Neural progenitor cell (in vitro differentiated cells): ENCODE data around the gene GALNT17. TPM values are rescaled to one million over a fixed set of nuclear protein-coding genes. Genes with fewer than 3 reads are reported as not detected.

Experiments used
- DNase-seq: peaks from one replicate; pipeline ENCODE4 v3.0.0-alpha.2; 2016; ENCODE audit warnings: low spot score
- H2AFZ ChIP-seq: fragments of 200-600 bp; sonication (generic); replicated peaks from 2 replicates; pipeline ENCODE4 v1.6.1; 2016; ENCODE audit warnings: antibody characterized with exemption
- H3F3A ChIP-seq: fragments of 200-600 bp; sonication (generic); 2 replicates; pipeline ENCODE4 v1.6.1; 2016; ENCODE audit warnings: antibody characterized with exemption, low read depth
- H3K27ac ChIP-seq: fragments of 200-600 bp; sonication (generic); 2 replicates; pipeline ENCODE4 v1.5.1; 2016; ENCODE audit warnings: mild to moderate bottlenecking
- H3K27me3 ChIP-seq: fragments of 200-600 bp; sonication (generic); 2 replicates; pipeline ENCODE4 v1.6.1; 2016; ENCODE audit warnings: mild to moderate bottlenecking, moderate library complexity
- H3K36me3 ChIP-seq: fragments of 200-600 bp; sonication (generic); 2 replicates; pipeline ENCODE4 v1.5.1; 2016
- H3K4me1 ChIP-seq: fragments of 200-600 bp; sonication (generic); 2 replicates; pipeline ENCODE4 v1.6.1; 2016; ENCODE audit warnings: mixed run types
- H3K4me2 ChIP-seq: fragments of 200-600 bp; sonication (generic); 2 replicates; pipeline ENCODE4 v1.6.1; 2016
- H3K4me3 ChIP-seq: fragments of 200-600 bp; sonication (generic); 2 replicates; pipeline ENCODE4 v1.5.1; 2016
- H3K79me2 ChIP-seq: fragments of 200-600 bp; sonication (generic); 2 replicates; pipeline ENCODE4 v1.6.1; 2016; ENCODE audit warnings: low read depth
- H3K9ac ChIP-seq: fragments of 200-600 bp; sonication (generic); 2 replicates; pipeline ENCODE4 v1.6.1; 2016
- H3K9me3 ChIP-seq: fragments of 200-600 bp; sonication (generic); 2 replicates; pipeline ENCODE4 v1.5.1; 2016; ENCODE audit warnings: low read depth
- H4K20me1 ChIP-seq: fragments of 200-600 bp; sonication (generic); 2 replicates; pipeline ENCODE4 v1.6.1; 2016; ENCODE audit warnings: low read depth
- H3K27ac Mint-ChIP-seq: 3 replicates; pipeline ENCODE4 v1.8.0; 2021; ENCODE audit warnings: mixed read lengths
- H3K27me3 Mint-ChIP-seq: 2 replicates; pipeline ENCODE4 v1.8.0; 2022; ENCODE audit warnings: low read depth, mild to moderate bottlenecking, inconsistent platforms, moderate library complexity, mixed read lengths; ENCODE audit not compliant: insufficient read depth
- H3K36me3 Mint-ChIP-seq: 3 replicates; pipeline ENCODE4 v1.8.0; 2021; ENCODE audit warnings: mixed read lengths
- H3K4me1 Mint-ChIP-seq: 3 replicates; pipeline ENCODE4 v1.8.0; 2021; ENCODE audit warnings: mixed read lengths
- H3K4me3 Mint-ChIP-seq: 3 replicates; pipeline ENCODE4 v1.8.0; 2021; ENCODE audit warnings: mild to moderate bottlenecking, moderate library complexity, mixed read lengths
- H3K9me3 Mint-ChIP-seq: 3 replicates; pipeline ENCODE4 v1.8.0; 2020; ENCODE audit warnings: mixed read lengths
- EZH2 ChIP-seq: fragments of 200-600 bp; sonication (generic); IDR thresholded peaks from 2 replicates; pipeline ENCODE4 v1.6.1; 2017; ENCODE audit warnings: antibody characterized with exemption, mild to moderate bottlenecking, moderate library complexity
- EZH2phosphoT487 ChIP-seq: fragments of 200-600 bp; sonication (generic); IDR thresholded peaks from 2 replicates; pipeline ENCODE4 v1.6.1; 2017; ENCODE audit warnings: antibody characterized with exemption
- total RNA-seq: library from RNA; depleted of rRNA; stranded (reverse); fragments of >200 nt; gene quantifications from 2 replicates; pipeline ENCODE4 v1.2.3, GENCODE V29; 2015; ENCODE audit warnings: low replicate concordance
- TF ChIP-seq, protein P1 (sequence below): fragments of 200-600 bp; sonication (generic); IDR thresholded peaks from 2 replicates; pipeline ENCODE4 v1.5.1; 2017; ENCODE audit warnings: antibody characterized with exemption, mild to moderate bottlenecking

The GALNT17 gene
- total RNA-seq, 1 donor from 2014 or later = 17.1 TPM

DNA sequence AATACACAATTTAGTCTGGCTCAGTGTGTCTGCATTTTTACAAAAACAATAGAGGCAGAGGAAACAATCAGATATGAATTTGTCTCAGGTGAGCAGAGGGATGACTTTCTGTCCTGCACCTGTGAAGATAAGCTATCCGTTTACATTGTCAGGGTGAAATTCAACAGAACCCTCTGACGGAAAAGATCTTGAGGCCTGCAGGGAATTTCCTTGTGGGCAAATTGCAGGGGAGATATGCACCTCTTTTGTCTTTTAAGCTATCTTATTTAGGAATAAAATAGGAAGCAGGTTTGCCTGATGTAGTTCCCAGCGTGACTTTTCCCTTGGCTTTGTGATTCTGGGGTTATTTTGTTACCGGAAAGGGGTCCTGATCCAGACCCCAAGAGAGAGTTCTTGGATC lies 325.1 kb downstream of the GALNT17 start:
- peaks cover under 1% of the 10 kb centered on the region for H3K9me3 Mint-ChIP-seq
- H3K4me1 ChIP-seq = peaks cover 27% of the 10 kb centered on the region
- no peaks in the 10 kb centered on the region for H3K36me3 Mint-ChIP-seq
- no peak overlapping the region for H3K27ac ChIP-seq
- H3K9ac ChIP-seq = no peak overlapping the region
- no peak for DNase-seq
- H3K4me2 ChIP-seq = no peak overlapping the region
- no peaks in the 10 kb centered on the region for H3K79me2 ChIP-seq
- peaks cover 2% of the 10 kb centered on the region for H3K27me3 Mint-ChIP-seq
- no peaks in the 10 kb centered on the region for H3K9me3 ChIP-seq
- H4K20me1 ChIP-seq = peaks cover 5% of the 10 kb centered on the region
- H3K4me3 Mint-ChIP-seq = no peak overlapping the region
- no peak overlapping the region for H3K4me3 ChIP-seq
- no peak for TF ChIP-seq EZH2
- TF ChIP-seq EZH2phosphoT487 = no peak
- TF ChIP-seq, protein P1, sequence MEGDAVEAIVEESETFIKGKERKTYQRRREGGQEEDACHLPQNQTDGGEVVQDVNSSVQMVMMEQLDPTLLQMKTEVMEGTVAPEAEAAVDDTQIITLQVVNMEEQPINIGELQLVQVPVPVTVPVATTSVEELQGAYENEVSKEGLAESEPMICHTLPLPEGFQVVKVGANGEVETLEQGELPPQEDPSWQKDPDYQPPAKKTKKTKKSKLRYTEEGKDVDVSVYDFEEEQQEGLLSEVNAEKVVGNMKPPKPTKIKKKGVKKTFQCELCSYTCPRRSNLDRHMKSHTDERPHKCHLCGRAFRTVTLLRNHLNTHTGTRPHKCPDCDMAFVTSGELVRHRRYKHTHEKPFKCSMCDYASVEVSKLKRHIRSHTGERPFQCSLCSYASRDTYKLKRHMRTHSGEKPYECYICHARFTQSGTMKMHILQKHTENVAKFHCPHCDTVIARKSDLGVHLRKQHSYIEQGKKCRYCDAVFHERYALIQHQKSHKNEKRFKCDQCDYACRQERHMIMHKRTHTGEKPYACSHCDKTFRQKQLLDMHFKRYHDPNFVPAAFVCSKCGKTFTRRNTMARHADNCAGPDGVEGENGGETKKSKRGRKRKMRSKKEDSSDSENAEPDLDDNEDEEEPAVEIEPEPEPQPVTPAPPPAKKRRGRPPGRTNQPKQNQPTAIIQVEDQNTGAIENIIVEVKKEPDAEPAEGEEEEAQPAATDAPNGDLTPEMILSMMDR = no peak
- H3F3A ChIP-seq = peaks cover 4% of the 10 kb centered on the region
- peaks cover 22% of the 10 kb centered on the region for H3K4me1 Mint-ChIP-seq
- H3K27me3 ChIP-seq = no peaks in the 10 kb centered on the region
- no peaks in the 10 kb centered on the region for H3K36me3 ChIP-seq
- H2AFZ ChIP-seq = no peak overlapping the region
- no peak overlapping the region for H3K27ac Mint-ChIP-seq

DNA sequence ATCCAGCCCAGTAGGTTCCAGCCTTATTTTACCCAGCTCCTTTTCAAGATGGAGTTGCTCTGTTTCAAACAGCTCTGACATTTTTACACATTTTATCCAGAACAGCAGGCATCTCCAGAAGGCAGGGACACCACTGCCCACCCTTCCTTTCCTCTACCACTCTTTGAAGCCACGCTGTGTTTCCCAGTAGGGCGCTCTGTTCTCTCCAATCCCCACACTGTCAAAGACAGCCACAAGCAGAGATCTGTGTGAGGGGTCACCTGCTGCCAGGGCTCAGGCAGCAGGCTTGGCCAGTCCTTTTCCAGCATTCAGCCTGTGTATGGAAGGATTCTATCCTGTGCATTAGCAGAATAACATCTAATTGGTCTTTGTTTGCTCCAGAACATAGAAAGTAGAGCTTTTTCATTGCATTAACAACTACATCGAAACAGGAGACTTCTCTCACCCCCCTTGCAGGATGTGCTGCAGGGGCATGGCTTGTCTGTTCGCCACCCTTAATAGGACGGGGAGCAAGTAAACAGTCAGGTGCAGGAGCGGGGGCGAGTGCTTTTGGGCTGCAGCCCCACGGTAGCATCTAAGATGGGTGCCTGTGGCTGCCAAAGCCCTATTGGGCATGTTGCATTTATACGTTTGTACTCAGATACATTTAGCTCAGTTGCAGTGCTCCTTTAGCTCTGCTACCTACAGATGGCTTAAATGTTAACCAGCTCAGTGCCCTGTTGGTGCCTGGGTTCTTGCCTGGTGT lies 326.1 kb downstream of the GALNT17 start:
- H3K4me3 Mint-ChIP-seq = no peak overlapping the region
- peaks cover 30% of the 10 kb centered on the region for H3K4me1 ChIP-seq
- no peak overlapping the region for H2AFZ ChIP-seq
- H3K9ac ChIP-seq = no peak overlapping the region
- DNase-seq = peak; percentile 23
- H3K27ac Mint-ChIP-seq = no peak overlapping the region
- peaks cover 4% of the 10 kb centered on the region for H3F3A ChIP-seq
- H3K36me3 ChIP-seq = no peaks in the 10 kb centered on the region
- peaks cover 5% of the 10 kb centered on the region for H4K20me1 ChIP-seq
- no peaks in the 10 kb centered on the region for H3K9me3 ChIP-seq
- H3K27ac ChIP-seq = no peak overlapping the region
- peaks cover 24% of the 10 kb centered on the region for H3K4me1 Mint-ChIP-seq
- peak overlapping the region; percentile 35 for H3K4me2 ChIP-seq
- no peak overlapping the region for H3K4me3 ChIP-seq
- peaks cover 6% of the 10 kb centered on the region for H3K9me3 Mint-ChIP-seq
- H3K36me3 Mint-ChIP-seq = no peaks in the 10 kb centered on the region
- peaks cover 2% of the 10 kb centered on the region for H3K27me3 Mint-ChIP-seq
- no peaks in the 10 kb centered on the region for H3K27me3 ChIP-seq
- TF ChIP-seq EZH2phosphoT487 (no peak), EZH2 (no peak)
- TF ChIP-seq, protein P1 = no peak
- H3K79me2 ChIP-seq = no peaks in the 10 kb centered on the region

DNA sequence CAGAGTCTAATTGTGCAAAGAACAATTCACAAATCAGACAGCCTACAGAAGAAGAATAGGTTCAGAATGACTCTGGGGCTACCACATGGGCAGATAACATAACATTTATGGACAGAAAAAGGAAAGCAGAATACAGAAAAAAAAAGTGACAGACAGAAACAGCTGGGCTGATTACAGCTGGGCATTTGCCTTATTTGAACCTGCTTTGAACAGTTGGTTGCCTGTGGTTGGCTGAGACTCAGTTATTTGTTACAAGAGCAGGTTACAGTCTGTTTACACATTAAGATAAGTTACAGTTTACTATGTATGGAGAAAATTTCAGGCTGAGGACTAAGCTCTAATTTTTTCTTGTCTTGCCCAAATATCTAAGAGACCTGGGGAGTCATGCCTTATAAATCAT lies 327.2 kb downstream of the GALNT17 start:
- H3K4me3 Mint-ChIP-seq = no peak overlapping the region
- H3K9me3 Mint-ChIP-seq = peaks cover 6% of the 10 kb centered on the region
- peaks cover 24% of the 10 kb centered on the region for H3K4me1 Mint-ChIP-seq
- no peak for DNase-seq
- H3K9me3 ChIP-seq = no peaks in the 10 kb centered on the region
- H3K9ac ChIP-seq = no peak overlapping the region
- no peaks in the 10 kb centered on the region for H3K36me3 Mint-ChIP-seq
- H3K4me1 ChIP-seq = peaks cover 30% of the 10 kb centered on the region
- TF ChIP-seq EZH2 = no peak
- TF ChIP-seq EZH2phosphoT487 = no peak
- TF ChIP-seq, protein P1 = no peak
- H3K4me3 ChIP-seq = no peak overlapping the region
- peaks cover 4% of the 10 kb centered on the region for H3F3A ChIP-seq
- H3K79me2 ChIP-seq = no peaks in the 10 kb centered on the region
- H4K20me1 ChIP-seq = peaks cover 5% of the 10 kb centered on the region
- no peak overlapping the region for H3K4me2 ChIP-seq
- H3K27ac Mint-ChIP-seq = no peak overlapping the region
- H3K27me3 Mint-ChIP-seq = peaks cover 2% of the 10 kb centered on the region
- no peaks in the 10 kb centered on the region for H3K27me3 ChIP-seq
- no peak overlapping the region for H3K27ac ChIP-seq
- no peaks in the 10 kb centered on the region for H3K36me3 ChIP-seq
- H2AFZ ChIP-seq = no peak overlapping the region
